Heart right ventricle (tissue), 16 donors: ENCODE results near the gene PCMTD2. TPM values are rescaled to one million over a fixed set of nuclear protein-coding genes. Genes with fewer than 3 reads are reported as not detected.

Source experiments
- ATAC-seq, 8 donors: fragments of 200-7000 bp; cut with Tn5 transposase; one replicate each; pipeline ENCODE4 v1.9.1; 2020; ENCODE audit warnings: mild to moderate bottlenecking in 8 of 8, moderate library complexity in 8 of 8, moderate number of reproducible peaks in 1 of 8
- DNase-seq, 2 donors: peaks; one replicate each; pipeline ENCODE4 v3.0.0-alpha.2; 2020
- H3K27ac ChIP-seq, 10 donors: fragments of 200-600 bp; sonication (generic) in 2 of 10; one replicate each; pipeline versions ENCODE4 v1.5.0 to v1.8.0; 2020 to 2022; ENCODE audit warnings: mild to moderate bottlenecking in 3 of 10
- H3K27me3 ChIP-seq, 7 donors: fragments of 200-600 bp; one replicate each; pipeline ENCODE4 v1.8.0; 2021 to 2022; ENCODE audit warnings: mild to moderate bottlenecking in 2 of 7
- H3K36me3 ChIP-seq, 9 donors: fragments of 200-600 bp; sonication (generic) in 1 of 9; one replicate each; pipeline versions ENCODE4 v1.5.0 to v1.8.0; 2020 to 2022; ENCODE audit warnings: mild to moderate bottlenecking in 2 of 9
- H3K4me1 ChIP-seq, 9 donors: fragments of 200-600 bp; sonication (generic) in 1 of 9; one replicate each; pipeline versions ENCODE4 v1.5.0 to v1.8.0; 2020 to 2022; ENCODE audit warnings: mild to moderate bottlenecking in 4 of 9
- H3K4me3 ChIP-seq, 10 donors: fragments of 200-600 bp; sonication (generic) in 2 of 10; one replicate each; pipeline versions ENCODE4 v1.5.0 to v1.8.0; 2020 to 2022; ENCODE audit warnings: mild to moderate bottlenecking in 7 of 10, moderate library complexity in 2 of 10
- H3K9me3 ChIP-seq, 11 donors: fragments of 200-600 bp in 10 of 11; sonication (generic) in 2 of 11; one replicate each; pipeline versions ENCODE4 v1.5.0 to v1.8.0; 2013 to 2022; ENCODE audit warnings: mild to moderate bottlenecking in 2 of 11, control low read depth in 1 of 11, moderate library complexity in 1 of 11
- WGBS, 2 donors: extraction: QIAGEN DNeasy Blood & Tissue Kit; methylation state at CpG; one replicate each; pipeline ENCODE4 v1.1.7; 2013; ENCODE audit warnings: inconsistent platforms in 1 of 2; 5-methylcytosine and 5-hydroxymethylcytosine counted together
- intact Hi-C, 10 donors: fragments of 100-400 bp; cut with DNase I; formaldehyde crosslinking; loops; one replicate each; pipeline versions ENCODE4 v1.11.1 to v1.14.2; 2022
- polyA plus RNA-seq, 2 donors: library from polyadenylated mRNA; stranded (reverse); fragments of 200-250 nt; gene quantifications; one replicate each; pipeline ENCODE4 v1.2.3, GENCODE V29; 2013
- total RNA-seq, 10 donors: library from RNA; stranded (reverse); fragmentation: NEBNext Ultra II Directional in 3 of 10; extraction: Animal tissue kit (Norgen Biotek cat#: 25700) in 3 of 10; gene quantifications; one replicate each; pipeline versions ENCODE4 v1.2.1 to v1.2.4, GENCODE V29; 2021 to 2023
- TF ChIP-seq, protein P1 (sequence below), 9 donors: fragments of 200-600 bp; sonication (generic) in 2 of 9; IDR thresholded peaks; one replicate each; pipeline versions ENCODE4 v1.5.0 to v1.8.0; 2021 to 2022; ENCODE audit warnings: antibody characterized with exemption in 9 of 9, mild to moderate bottlenecking in 5 of 9, moderate library complexity in 1 of 9
- donor health status: Arrhythmogenic right ventricular cardiomyopathy.
- donor health status: ischemic (EF 13 %, LVEDD 7.1; RV severe dilation, severe dysfunction).
- donor health status: healthy with polysubstance abuse.
- donor health status: DM: no; HTN: yes; CAD: no.
- donor health status: DM: no; HTN: no; CAD: no.
- donor health status: ischemic (EF 25% LVEDD 6.9; RV normal size, moderate dysfunction).
- donor health status: ischemic (EF 25% LVEDD 5.7; RV mildly dilated, moderate dysfunction).
- donor health status: healthy.
- donor health status: DM: yes; HTN: yes; CAD: no.
- donor health status: Ischemic cardiomyopathy.
- donor health status: ischemic (EF 35%, LVEDD 5.7; RV mildly dilated, moderate dysfunction).
- donor health status: nonischemic (EF 11% LVEDD 7.7; RV severe dilation, severe dysfunction).
- donor health status: DM: yes; HTN: yes; CAD: no.
- donor health status: PGD.
- donor health status: ischemic (EF 29% LVEDD 5.4; RV normal size, mild dysfunction).
- donor health status: nonischemic (EF 23%, LVEDD 6.1; RV moderate dilation, normal function).

Gene PCMTD2
- total and polyA plus RNA-seq, 12 donors: 11.7 to 83.5 (median 67.9) TPM

DNA sequence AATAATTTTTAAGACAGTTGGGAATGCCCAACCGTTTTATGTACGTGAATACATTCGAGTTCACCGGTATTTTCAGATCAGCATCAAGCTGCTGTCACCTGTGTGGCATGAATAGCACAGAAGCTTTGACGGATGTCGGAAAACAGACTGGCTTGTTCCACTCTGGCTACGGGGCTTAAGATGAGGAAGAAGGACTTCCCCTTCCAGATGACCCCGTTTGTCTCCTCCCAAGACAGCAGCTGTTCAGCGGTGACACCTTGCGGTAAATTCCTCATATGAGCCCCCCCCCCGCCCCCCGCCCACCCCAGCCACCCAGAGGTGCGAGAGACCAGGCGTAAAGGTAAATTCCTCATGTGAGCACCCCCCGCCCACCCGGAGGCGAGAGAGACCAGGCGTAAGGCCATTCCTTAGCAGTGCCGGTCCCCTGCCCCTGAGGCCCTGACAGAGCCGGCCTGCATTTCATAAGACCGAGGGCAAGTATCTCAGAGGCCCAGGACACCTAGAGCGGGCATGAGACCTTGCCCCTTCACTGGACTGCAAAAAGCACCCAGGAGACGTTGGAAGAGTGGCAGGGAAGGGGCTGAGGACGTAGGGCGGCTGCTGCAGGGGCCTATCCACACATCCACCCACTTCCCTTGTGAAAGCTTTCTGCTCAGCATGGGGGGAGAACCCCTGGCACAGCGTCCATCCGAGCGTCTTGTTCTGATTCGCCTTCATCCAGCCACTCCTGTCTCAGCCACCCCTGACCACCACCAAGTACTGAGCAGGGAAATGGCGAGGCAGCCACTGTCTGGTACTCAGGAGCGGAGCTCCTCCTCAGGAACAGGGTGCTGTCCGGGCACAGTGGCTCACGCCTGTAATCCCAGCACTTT, 7.3 kb upstream of the PCMTD2 start:
- H3K27me3 ChIP-seq: peaks cover 0 to 9% (median 0%) of the 10 kb centered on the region in 7 donors
- ATAC-seq: peak in 1 of 8 donors; percentile 12
- H3K27ac ChIP-seq: no peak overlapping the region
- DNase-seq: no peak
- H3K9me3 ChIP-seq: no peaks in the 10 kb centered on the region
- no peak overlapping the region for H3K4me3 ChIP-seq
- H3K4me1 ChIP-seq: no peaks in the 10 kb centered on the region
- WGBS, 2 donors: 63 to 68% methylated on average over 33 of the region's 33 CpGs
- no peaks in the 10 kb centered on the region for H3K36me3 ChIP-seq
- TF ChIP-seq, protein P1, sequence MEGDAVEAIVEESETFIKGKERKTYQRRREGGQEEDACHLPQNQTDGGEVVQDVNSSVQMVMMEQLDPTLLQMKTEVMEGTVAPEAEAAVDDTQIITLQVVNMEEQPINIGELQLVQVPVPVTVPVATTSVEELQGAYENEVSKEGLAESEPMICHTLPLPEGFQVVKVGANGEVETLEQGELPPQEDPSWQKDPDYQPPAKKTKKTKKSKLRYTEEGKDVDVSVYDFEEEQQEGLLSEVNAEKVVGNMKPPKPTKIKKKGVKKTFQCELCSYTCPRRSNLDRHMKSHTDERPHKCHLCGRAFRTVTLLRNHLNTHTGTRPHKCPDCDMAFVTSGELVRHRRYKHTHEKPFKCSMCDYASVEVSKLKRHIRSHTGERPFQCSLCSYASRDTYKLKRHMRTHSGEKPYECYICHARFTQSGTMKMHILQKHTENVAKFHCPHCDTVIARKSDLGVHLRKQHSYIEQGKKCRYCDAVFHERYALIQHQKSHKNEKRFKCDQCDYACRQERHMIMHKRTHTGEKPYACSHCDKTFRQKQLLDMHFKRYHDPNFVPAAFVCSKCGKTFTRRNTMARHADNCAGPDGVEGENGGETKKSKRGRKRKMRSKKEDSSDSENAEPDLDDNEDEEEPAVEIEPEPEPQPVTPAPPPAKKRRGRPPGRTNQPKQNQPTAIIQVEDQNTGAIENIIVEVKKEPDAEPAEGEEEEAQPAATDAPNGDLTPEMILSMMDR (IDR thresholded peaks at IDR 0.05): no peak
- intact Hi-C loops: no loop called here

DNA sequence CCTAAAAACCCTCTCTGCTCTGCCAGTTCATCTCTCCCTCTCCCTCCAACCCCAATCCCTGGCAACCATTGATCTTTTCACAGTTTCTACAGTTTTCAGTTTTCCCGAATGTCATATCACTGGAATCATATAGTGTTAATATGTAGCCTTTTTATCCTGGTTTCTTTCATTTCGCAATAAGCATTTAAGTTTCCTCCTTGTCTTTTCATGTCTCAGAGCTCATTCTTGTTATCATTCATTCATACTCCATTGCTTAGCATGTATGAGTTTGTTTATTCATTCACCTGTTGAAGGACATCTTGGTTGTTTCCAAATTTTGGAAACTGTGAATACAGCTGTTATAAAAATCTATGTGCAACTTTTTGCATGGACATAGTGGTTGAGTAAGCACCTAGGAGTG, 5.5 kb upstream of the PCMTD2 start:
- Histone ChIP-seq H3K27ac (no peak overlapping the region), H3K9me3 (no peaks in the 10 kb centered on the region), H3K36me3 (no peaks in the 10 kb centered on the region), H3K4me3 (no peak overlapping the region), H3K27me3 (peaks cover 0 to 9% (median 0%) of the 10 kb centered on the region in 7 donors), H3K4me1 (peaks cover 0 to 4% (median 3%) of the 10 kb centered on the region in 9 donors)
- intact Hi-C loops: no loop called here
- WGBS, 2 donors: 81 to 87% methylated on average over 2 of the region's 2 CpGs
- DNase-seq (no peak), ATAC-seq (no peak)
- TF ChIP-seq, protein P1 (IDR thresholded peaks at IDR 0.05): no peak

DNA sequence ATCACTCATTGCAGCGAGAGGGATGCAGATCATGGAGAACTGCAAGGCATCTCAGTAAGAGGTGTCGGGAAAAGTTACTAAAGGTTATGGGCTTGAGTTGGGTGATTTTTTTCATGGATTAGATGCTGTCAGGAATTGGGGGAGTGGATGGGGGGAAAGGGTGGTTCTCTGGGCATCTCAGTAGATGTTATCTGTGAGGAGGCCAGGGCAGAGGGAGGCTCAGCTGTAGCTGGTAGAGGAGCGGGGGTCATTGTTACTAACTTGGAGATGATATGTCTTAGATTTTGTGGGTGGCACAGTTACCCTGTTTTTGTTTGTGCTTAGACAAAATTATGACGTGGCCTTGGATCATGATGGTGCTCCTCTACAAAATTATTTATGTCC, 2.6 kb upstream of the PCMTD2 start:
- ATAC-seq (no peak), DNase-seq (no peak)
- 94 to 97% methylated on average over 4 of the region's 4 CpGs for WGBS, 2 donors
- H3K9me3 ChIP-seq: no peaks in the 10 kb centered on the region
- H3K4me3 ChIP-seq: no peak overlapping the region
- H3K4me1 ChIP-seq: peaks cover 0 to 26% (median 20%) of the 10 kb centered on the region in 9 donors
- TF ChIP-seq, protein P1 (IDR thresholded peaks at IDR 0.05): no peak
- peaks cover 0 to 9% (median 0%) of the 10 kb centered on the region in 7 donors for H3K27me3 ChIP-seq
- H3K27ac ChIP-seq: no peak overlapping the region
- no peaks in the 10 kb centered on the region for H3K36me3 ChIP-seq
- intact Hi-C loops: loop anchor here in 1 of 10 donors (2.0 kb wide), 1 partner anchor 22 kb away; no protein-coding TSS in a partner anchor

DNA sequence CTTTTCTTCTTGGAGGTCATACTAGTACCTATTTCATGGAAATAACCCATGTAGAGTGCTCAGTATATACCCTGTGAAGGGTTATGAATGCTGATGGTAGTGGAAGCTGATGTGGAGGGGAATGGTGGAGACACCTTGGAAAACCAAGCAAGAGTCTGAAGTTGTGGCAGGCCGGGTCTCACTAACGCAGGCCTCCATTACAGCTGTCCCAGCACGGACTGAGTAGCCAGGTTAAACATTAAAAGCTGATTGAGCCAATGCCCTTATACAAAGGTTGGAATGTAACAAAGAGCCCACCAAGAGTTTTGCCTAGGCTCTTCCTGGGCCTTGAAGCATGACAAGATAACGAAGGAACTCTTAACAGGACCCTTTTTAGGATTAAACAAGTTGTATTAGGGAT, 2.1 kb upstream of the PCMTD2 start:
- DNase-seq: no peak
- TF ChIP-seq, protein P1 (IDR thresholded peaks at IDR 0.05): no peak
- 91 to 92% methylated on average over 4 of the region's 4 CpGs for WGBS, 2 donors
- H3K27me3 ChIP-seq: peaks cover 0 to 9% (median 0%) of the 10 kb centered on the region in 7 donors
- H3K4me1 ChIP-seq: peaks cover 0 to 30% (median 22%) of the 10 kb centered on the region in 9 donors
- H3K9me3 ChIP-seq: no peaks in the 10 kb centered on the region
- intact Hi-C loops: loop anchor here in 1 of 10 donors (2.0 kb wide), 1 partner anchor 23 kb away; no protein-coding TSS in a partner anchor
- no peaks in the 10 kb centered on the region for H3K36me3 ChIP-seq
- no peak overlapping the region for H3K4me3 ChIP-seq
- no peak for ATAC-seq
- no peak overlapping the region for H3K27ac ChIP-seq
